ENCODE measurements around the gene CEP350.

The CEP350 gene

GRCh38 chr1:180066150-180066549 lies 111.5 kb downstream of the CEP350 start:
- no peak for DNase-seq

- DNase-seq = no peak
These were observed 115.7 kb downstream of the CEP350 start for GRCh38 chr1:180070286-180070685.

- no peak for DNase-seq
These were observed 117.1 kb downstream of the CEP350 start for GRCh38 chr1:180071759-180072158.

- no peak for DNase-seq
These were observed 125.8 kb downstream of the CEP350 start for GRCh38 chr1:180080439-180080838.

GRCh38 chr1:180081474-180081873 lies 126.9 kb downstream of the CEP350 start:
- DNase-seq = no peak

- DNase-seq = no peak
These were observed 128.6 kb downstream of the CEP350 start for GRCh38 chr1:180083164-180083563.

- DNase-seq = no peak
These were observed 130.3 kb downstream of the CEP350 start for GRCh38 chr1:180084867-180085266.

GRCh38 chr1:180085331-180085730 lies 130.7 kb downstream of the CEP350 start:
- no peak for DNase-seq

- no peak for DNase-seq
These were observed 138.5 kb downstream of the CEP350 start for GRCh38 chr1:180092931-180093650.

- no peak for DNase-seq
These were observed 140.2 kb downstream of the CEP350 start for GRCh38 chr1:180094705-180095295.

GRCh38 chr1:180096584-180097325 lies 142.1 kb downstream of the CEP350 start:
- DNase-seq = no peak

- no peak for DNase-seq
These were observed 142.7 kb downstream of the CEP350 start for GRCh38 chr1:180097326-180097605.

GRCh38 chr1:180101411-180101810 lies 146.8 kb downstream of the CEP350 start:
- no peak for DNase-seq

- no peak for DNase-seq
These were observed 149.2 kb downstream of the CEP350 start for GRCh38 chr1:180103819-180104218.

GRCh38 chr1:180112091-180112490 lies 157.5 kb downstream of the CEP350 start:
- no peak for DNase-seq

- DNase-seq = no peak
These were observed 158.5 kb downstream of the CEP350 start for GRCh38 chr1:180112984-180113647.

GRCh38 chr1:180114396-180114945 lies 159.9 kb downstream of the CEP350 start:
- DNase-seq = no peak

- DNase-seq = no peak
These were observed 162.6 kb downstream of the CEP350 start for GRCh38 chr1:180116964-180117763.

GRCh38 chr1:180117764-180118116 lies 163.1 kb downstream of the CEP350 start:
- DNase-seq = no peak

GRCh38 chr1:180119837-180120236 lies 165.2 kb downstream of the CEP350 start:
- no peak for DNase-seq

- DNase-seq = no peak
These were observed 168.9 kb downstream of the CEP350 start for GRCh38 chr1:180123463-180123936.

- no peak for DNase-seq
These were observed 176.0 kb downstream of the CEP350 start for GRCh38 chr1:180130651-180131050.
